Breast epithelium (tissue), 3 donors: ENCODE data around the gene NEK1.

Experiments used
- POLR2A ChIP-seq: fragments of 450-650 bp; IDR thresholded peaks from one replicate; pipeline ENCODE4 v1.6.1; 2016; ENCODE audit warnings: antibody characterized with exemption, mild to moderate bottlenecking, moderate library complexity
- POLR2AphosphoS5 ChIP-seq, 3 donors: sonication (generic); formaldehyde crosslinking; IDR thresholded peaks; one replicate each; pipeline ENCODE4 v1.6.1; 2017; ENCODE audit warnings: antibody characterized with exemption in 3 of 3
- TF ChIP-seq, protein P1 (sequence below), 3 donors: fragments of 450-650 bp; IDR thresholded peaks; one replicate each; pipeline ENCODE4 v1.5.1; 2016 to 2017; ENCODE audit warnings: antibody characterized with exemption in 3 of 3, mild to moderate bottlenecking in 3 of 3, moderate library complexity in 3 of 3

DNA sequence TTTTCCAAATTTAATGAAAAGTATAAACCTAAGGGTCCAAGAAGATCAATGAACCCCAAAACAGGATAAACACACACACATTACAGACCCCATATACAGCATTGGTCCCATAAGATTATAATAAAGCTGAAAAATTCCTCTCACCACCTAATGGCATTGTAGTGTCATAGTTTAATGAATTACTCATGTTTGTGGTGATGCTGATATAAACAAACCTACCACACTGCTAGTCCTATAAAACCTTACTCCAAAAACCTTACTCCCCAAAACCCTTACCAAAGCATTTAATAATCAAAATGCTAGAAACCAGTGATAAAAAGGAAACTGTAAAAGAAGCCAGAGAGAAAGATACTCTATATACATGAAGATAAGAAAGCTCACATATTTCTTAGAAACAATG, 193.5 kb downstream of the NEK1 start:
- TF ChIP-seq, protein P1, sequence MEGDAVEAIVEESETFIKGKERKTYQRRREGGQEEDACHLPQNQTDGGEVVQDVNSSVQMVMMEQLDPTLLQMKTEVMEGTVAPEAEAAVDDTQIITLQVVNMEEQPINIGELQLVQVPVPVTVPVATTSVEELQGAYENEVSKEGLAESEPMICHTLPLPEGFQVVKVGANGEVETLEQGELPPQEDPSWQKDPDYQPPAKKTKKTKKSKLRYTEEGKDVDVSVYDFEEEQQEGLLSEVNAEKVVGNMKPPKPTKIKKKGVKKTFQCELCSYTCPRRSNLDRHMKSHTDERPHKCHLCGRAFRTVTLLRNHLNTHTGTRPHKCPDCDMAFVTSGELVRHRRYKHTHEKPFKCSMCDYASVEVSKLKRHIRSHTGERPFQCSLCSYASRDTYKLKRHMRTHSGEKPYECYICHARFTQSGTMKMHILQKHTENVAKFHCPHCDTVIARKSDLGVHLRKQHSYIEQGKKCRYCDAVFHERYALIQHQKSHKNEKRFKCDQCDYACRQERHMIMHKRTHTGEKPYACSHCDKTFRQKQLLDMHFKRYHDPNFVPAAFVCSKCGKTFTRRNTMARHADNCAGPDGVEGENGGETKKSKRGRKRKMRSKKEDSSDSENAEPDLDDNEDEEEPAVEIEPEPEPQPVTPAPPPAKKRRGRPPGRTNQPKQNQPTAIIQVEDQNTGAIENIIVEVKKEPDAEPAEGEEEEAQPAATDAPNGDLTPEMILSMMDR (IDR thresholded peaks at IDR 0.05) = no peak
- TF ChIP-seq POLR2A (no peak), POLR2AphosphoS5 (IDR thresholded peaks at IDR 0.05) (no peak)
